Caco-2 (cell line): ENCODE results near the gene TBX4. TPM values are rescaled to one million over a fixed set of nuclear protein-coding genes. Genes with fewer than 3 reads are reported as not detected.

Experiments used
- BruUV-seq: library from RNA; stranded (reverse); fragments of 400-500 nt; replicated peaks from 2 replicates; lab custom pipeline; 2021; lab: Mats Ljungman, UMichigan
- CTCF ChIA-PET: fragments of 300-600 bp; sonication (Branson Sonifier 250); formaldehyde crosslinking; loops from one replicate; lab custom pipeline; 2022; ENCODE audit warnings: antibody characterized with exemption; lab: Charles Lee
- POLR2A ChIA-PET: fragments of 300-600 bp; sonication (Branson Sonifier 250); formaldehyde crosslinking; loops from one replicate; lab custom pipeline; 2022; ENCODE audit warnings: antibody characterized with exemption; lab: Charles Lee
- DNase-seq, 2 experiments: peaks; one replicate each; pipeline versions ENCODE4 v3.0.0 to v3.0.0-alpha.2; 2020 to 2022
- H3K27me3 ChIP-seq: replicated peaks from 2 replicates; pipeline ENCODE4 v1.6.0; 2011; ENCODE audit warnings: low read length; ENCODE audit not compliant: control insufficient read depth, insufficient read depth
- H3K36me3 ChIP-seq: 2 replicates; pipeline ENCODE4 v1.5.1; 2011; ENCODE audit warnings: low read length; ENCODE audit not compliant: control insufficient read depth, insufficient read depth
- H3K4me1 ChIP-seq: fragments of 250-450 bp; sonication (Bioruptor Pico); 2 replicates; pipeline ENCODE4 v1.5.1; 2020; ENCODE audit warnings: mild to moderate bottlenecking
- H3K4me3 ChIP-seq: 2 replicates; pipeline ENCODE4 v1.5.1; 2011; ENCODE audit warnings: low read depth, mild to moderate bottlenecking, control low read depth, low read length
- H3K9me3 ChIP-seq: fragments of 250-450 bp; sonication (Bioruptor Pico); 2 replicates; pipeline ENCODE4 v1.5.1; 2020; ENCODE audit warnings: mild to moderate bottlenecking, moderate library complexity
- H3K27ac Mint-ChIP-seq: one replicate; pipeline ENCODE4 v1.8.0; 2022; ENCODE audit warnings: mixed read lengths; ENCODE audit not compliant: unreplicated experiment
- H3K27me3 Mint-ChIP-seq: one replicate; pipeline ENCODE4 v1.8.0; 2022; ENCODE audit warnings: mixed read lengths; ENCODE audit not compliant: insufficient read depth, unreplicated experiment
- H3K36me3 Mint-ChIP-seq: one replicate; pipeline ENCODE4 v1.8.0; 2022; ENCODE audit warnings: mild to moderate bottlenecking, mixed read lengths; ENCODE audit not compliant: insufficient read depth, unreplicated experiment
- H3K4me1 Mint-ChIP-seq: one replicate; pipeline ENCODE4 v1.8.0; 2022; ENCODE audit warnings: low read depth, mixed read lengths; ENCODE audit not compliant: unreplicated experiment
- H3K4me3 Mint-ChIP-seq: one replicate; pipeline ENCODE4 v1.8.0; 2022; ENCODE audit warnings: mild to moderate bottlenecking, moderate library complexity, mixed read lengths; ENCODE audit not compliant: unreplicated experiment
- H3K9me3 Mint-ChIP-seq: one replicate; pipeline ENCODE4 v1.8.0; 2022; ENCODE audit warnings: mixed read lengths; ENCODE audit not compliant: unreplicated experiment
- intact Hi-C: fragments of 100-400 bp; cut with micrococcal nuclease; formaldehyde crosslinking; loops from one replicate; pipeline ENCODE4 v1.10.0; 2022; ENCODE audit not compliant: unreplicated experiment
- total RNA-seq: library from RNA; stranded (reverse); gene quantifications from 2 replicates; pipeline ENCODE4 v1.2.3, GENCODE V29; 2022
- TF ChIP-seq, protein P1 (sequence below), 2 experiments: fragments of 200-600 bp in 1 of 2; IDR thresholded peaks; 1 replicate in 1 of 2; 2 replicates in 1 of 2; pipeline versions ENCODE4 v1.5.1 to v1.8.0; 2011 to 2022; ENCODE audit warnings: antibody characterized with exemption in 1 of 2, control low read depth in 1 of 2, inconsistent platforms in 1 of 2, low read depth in 1 of 2, low read length in 1 of 2, mild to moderate bottlenecking in 1 of 2, moderate library complexity in 1 of 2; ENCODE audit not compliant: insufficient read depth in 1 of 2, severe bottlenecking in 1 of 2, unreplicated experiment in 1 of 2

Gene TBX4
- total RNA-seq, 1 experiment from 2014 or later = 2.5 TPM

DNA sequence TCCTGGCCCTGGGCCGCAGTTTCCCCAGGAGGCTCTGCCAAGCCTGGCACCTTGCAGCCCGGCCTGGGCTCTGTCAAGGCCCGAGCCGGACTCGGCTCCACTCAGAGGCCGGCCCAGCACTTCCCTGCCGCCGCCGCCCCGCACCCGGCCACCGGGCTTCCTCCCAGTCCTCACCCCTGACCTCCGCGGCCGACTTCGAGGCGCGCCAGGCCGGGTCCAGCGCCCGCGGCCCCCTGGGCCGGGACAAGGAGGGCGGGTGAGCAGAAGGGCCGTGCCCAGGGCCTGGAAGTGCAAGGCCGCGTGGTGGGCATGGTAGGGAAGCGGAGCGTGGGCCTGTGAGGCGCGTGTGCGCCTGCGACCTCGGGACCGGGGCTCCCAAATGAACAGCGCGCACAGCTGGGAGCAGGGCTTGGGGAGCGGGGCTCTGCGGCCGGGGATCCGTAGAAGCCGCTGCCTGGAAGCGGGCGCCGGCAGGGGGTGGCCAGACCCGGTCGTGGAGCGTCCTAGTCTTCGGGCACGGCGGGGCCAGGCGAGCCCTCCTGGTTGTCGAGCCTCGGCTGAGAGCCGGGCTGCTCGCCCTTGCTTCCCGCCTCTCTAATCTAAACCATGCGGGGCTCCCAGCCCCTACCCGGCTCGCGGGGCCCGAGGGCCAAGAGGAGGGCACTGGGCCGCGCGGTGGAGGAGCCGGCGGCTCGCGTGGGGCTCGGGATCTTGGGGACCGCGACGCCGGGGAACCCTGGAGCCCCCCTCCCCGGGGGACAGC, 503 bp upstream of the TBX4 start:
- H3K4me1 Mint-ChIP-seq = peaks cover 24% of the 10 kb centered on the region
- H3K4me1 ChIP-seq = peaks cover 18% of the 10 kb centered on the region
- no peak overlapping the region for H3K4me3 ChIP-seq
- ChIA-PET CTCF (no interaction called here), POLR2A (no interaction called here)
- H3K36me3 Mint-ChIP-seq = no peaks in the 10 kb centered on the region
- intact Hi-C loops = no loop called here
- no peaks in the 10 kb centered on the region for H3K27me3 Mint-ChIP-seq
- no peak for DNase-seq
- TF ChIP-seq, protein P1, sequence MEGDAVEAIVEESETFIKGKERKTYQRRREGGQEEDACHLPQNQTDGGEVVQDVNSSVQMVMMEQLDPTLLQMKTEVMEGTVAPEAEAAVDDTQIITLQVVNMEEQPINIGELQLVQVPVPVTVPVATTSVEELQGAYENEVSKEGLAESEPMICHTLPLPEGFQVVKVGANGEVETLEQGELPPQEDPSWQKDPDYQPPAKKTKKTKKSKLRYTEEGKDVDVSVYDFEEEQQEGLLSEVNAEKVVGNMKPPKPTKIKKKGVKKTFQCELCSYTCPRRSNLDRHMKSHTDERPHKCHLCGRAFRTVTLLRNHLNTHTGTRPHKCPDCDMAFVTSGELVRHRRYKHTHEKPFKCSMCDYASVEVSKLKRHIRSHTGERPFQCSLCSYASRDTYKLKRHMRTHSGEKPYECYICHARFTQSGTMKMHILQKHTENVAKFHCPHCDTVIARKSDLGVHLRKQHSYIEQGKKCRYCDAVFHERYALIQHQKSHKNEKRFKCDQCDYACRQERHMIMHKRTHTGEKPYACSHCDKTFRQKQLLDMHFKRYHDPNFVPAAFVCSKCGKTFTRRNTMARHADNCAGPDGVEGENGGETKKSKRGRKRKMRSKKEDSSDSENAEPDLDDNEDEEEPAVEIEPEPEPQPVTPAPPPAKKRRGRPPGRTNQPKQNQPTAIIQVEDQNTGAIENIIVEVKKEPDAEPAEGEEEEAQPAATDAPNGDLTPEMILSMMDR (IDR thresholded peaks at IDR 0.05; ENCODE audit: insufficient read depth in 1 of 2, low read depth in 1 of 2, low read length in 1 of 2, severe bottlenecking in 1 of 2, unreplicated experiment in 1 of 2) = no peak
- H3K9me3 Mint-ChIP-seq = peaks cover 18% of the 10 kb centered on the region
- no peak overlapping the region for H3K27ac Mint-ChIP-seq
- no TSS peak for BruUV-seq
- H3K36me3 ChIP-seq = no peaks in the 10 kb centered on the region
- no peaks in the 10 kb centered on the region for H3K27me3 ChIP-seq
- H3K9me3 ChIP-seq = peaks cover 8% of the 10 kb centered on the region
- no peak overlapping the region for H3K4me3 Mint-ChIP-seq

DNA sequence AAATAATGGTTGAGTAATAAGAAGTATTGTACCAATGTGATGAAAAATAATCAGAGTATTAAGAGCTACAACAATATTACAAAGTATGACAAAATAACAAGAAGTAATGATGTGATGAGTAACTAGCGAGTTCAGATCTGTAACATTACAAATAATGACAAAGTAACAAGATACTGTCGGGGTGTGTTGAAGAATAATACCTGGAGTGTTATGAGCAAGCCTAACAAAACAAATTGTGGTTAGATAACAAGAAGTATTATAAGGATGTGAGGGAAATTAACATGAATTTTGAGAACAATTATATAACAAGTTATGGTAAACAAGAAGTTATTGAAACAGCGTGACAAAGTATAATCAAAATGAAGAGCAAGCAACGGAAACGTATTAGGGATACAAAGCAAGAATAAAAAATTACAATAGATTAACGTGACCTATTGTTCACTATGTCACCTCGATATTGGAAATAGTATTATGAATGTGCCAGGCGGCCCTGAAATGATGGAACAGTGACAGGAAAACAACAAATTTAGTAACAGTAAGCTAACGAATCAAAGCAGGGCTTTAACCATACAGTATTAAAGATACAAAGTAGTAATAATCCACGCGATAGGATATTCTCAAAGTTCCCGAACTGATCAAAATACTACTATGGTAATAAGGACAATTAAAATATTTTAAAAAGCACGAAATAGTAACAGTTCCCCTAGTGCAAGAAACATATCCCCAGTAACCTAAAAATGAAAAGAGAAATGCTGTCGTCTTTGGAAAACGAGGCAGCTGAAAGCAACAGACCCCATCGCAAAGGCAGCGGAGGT, 1.6 kb downstream of the TBX4 start:
- H3K4me3 ChIP-seq = no peak overlapping the region
- no peak for DNase-seq
- no peaks in the 10 kb centered on the region for H3K36me3 ChIP-seq
- BruUV-seq = TSS peak; percentile 41
- ChIA-PET CTCF (no interaction called here), POLR2A (no interaction called here)
- peak overlapping the region; percentile 83 for H3K27ac Mint-ChIP-seq
- H3K9me3 ChIP-seq = peaks cover 8% of the 10 kb centered on the region
- intact Hi-C loops = no loop called here
- no peaks in the 10 kb centered on the region for H3K27me3 ChIP-seq
- peaks cover 24% of the 10 kb centered on the region for H3K4me1 Mint-ChIP-seq
- no peaks in the 10 kb centered on the region for H3K36me3 Mint-ChIP-seq
- TF ChIP-seq, protein P1 (IDR thresholded peaks at IDR 0.05; ENCODE audit: insufficient read depth in 1 of 2, low read depth in 1 of 2, low read length in 1 of 2, severe bottlenecking in 1 of 2, unreplicated experiment in 1 of 2) = no peak
- H3K4me1 ChIP-seq = peaks cover 23% of the 10 kb centered on the region
- no peaks in the 10 kb centered on the region for H3K27me3 Mint-ChIP-seq
- peaks cover 18% of the 10 kb centered on the region for H3K9me3 Mint-ChIP-seq
- H3K4me3 Mint-ChIP-seq = no peak overlapping the region

DNA sequence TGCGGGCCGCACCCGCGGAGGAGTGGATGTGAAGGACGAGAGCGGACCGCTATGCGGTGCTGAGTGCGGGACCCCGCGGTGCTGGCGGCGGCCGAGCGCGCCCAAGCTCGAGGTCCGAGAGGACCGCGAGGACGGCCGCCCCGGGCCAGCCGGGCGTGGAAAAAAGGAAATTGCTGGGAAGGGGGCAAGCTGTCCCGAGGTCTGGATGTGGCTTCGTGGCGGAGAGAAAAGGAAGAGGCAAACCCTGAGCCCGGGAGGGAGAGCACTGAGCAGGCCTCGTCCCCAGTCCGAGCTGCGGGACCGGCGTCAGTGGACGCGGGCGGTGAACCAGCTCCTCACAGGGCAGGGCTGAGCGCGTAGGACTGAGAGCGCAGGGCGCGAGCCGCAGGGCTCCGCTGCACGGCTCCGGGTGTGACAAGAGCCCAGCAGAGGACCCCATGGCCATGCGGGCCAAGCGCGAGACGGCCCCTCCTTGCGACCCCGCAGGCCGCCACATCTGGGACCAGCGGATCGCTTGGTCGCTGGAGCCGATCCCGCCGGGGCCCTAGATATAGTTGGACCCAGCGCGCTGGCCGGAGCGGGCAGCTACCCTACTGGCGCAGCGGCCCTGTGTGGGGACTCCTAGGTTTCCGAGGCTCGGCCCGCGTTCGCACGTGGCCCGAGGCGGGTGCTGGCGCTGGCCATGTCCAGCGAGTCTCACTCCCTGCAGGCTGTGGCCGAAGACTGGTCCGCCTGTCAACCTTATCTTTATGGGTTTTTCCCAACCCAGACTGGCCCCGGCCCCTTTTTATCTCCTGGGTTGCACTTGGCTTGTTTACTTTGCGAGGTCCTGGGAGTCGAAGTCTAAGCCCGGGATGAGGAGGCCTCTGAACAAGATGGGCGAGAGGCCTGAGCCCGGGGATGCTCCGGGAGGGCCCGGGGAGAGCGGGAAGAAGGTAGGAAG, 2.4 kb downstream of the TBX4 start:
- CTCF ChIA-PET = no interaction called here
- Mint-ChIP-seq H3K27ac (peak overlapping the region; percentile 83), H3K36me3 (no peaks in the 10 kb centered on the region), H3K4me1 (peaks cover 26% of the 10 kb centered on the region), H3K4me3 (peak overlapping the region; percentile 54), H3K9me3 (peaks cover 18% of the 10 kb centered on the region), H3K27me3 (no peaks in the 10 kb centered on the region)
- no peaks in the 10 kb centered on the region for H3K27me3 ChIP-seq
- no peaks in the 10 kb centered on the region for H3K36me3 ChIP-seq
- H3K4me1 ChIP-seq = peaks cover 32% of the 10 kb centered on the region
- TF ChIP-seq, protein P1 (IDR thresholded peaks at IDR 0.05; ENCODE audit: insufficient read depth in 1 of 2, low read depth in 1 of 2, low read length in 1 of 2, severe bottlenecking in 1 of 2, unreplicated experiment in 1 of 2) = no peak
- DNase-seq = peak; percentile 82 to 90
- H3K4me3 ChIP-seq = no peak overlapping the region
- H3K9me3 ChIP-seq = peaks cover 8% of the 10 kb centered on the region
- no TSS peak for BruUV-seq
- intact Hi-C loops = no loop called here
- POLR2A ChIA-PET = no interaction called here
